NCI-H2227 (cell line): Measurements from ENCODE around the gene IL1R2.
"Not testable (repeated sequence)": the region's sequence is repeated elsewhere in the genome, so short reads cannot be mapped to it uniquely, and the experiment has no call there.

Experiments
- DNase-seq: peaks from one replicate; lab custom pipeline; 2025; ENCODE audit not compliant: unreplicated experiment; lab: John Stamatoyannopoulos, UW

Gene IL1R2

DNA sequence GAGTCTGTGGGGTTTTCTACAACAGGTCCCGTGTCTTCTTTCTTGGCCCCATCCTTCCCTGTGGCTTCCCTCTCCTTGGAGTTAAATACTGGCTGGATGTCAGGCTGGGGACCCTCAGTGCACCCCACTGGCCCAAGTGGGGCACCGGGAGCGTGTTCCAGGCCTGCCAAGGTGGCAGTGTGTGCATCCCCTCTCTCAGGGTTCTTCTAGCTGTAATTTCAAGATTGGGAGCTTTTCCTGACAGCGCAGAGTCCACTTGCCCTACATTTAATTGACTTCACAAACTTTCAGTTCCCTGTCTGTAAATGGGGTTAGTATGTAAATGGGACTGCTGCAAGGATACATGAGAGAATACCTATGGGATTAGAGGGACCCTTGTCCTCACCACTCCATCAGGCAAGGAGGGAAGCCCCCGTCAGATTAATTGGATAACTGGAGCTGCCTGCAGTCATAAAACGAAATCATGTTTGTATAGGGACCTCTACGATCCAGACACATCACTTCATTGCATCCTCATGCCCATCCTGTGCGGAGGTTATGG is 66.6 kb downstream of the IL1R2 start:
- DNase-seq: no peak

DNA sequence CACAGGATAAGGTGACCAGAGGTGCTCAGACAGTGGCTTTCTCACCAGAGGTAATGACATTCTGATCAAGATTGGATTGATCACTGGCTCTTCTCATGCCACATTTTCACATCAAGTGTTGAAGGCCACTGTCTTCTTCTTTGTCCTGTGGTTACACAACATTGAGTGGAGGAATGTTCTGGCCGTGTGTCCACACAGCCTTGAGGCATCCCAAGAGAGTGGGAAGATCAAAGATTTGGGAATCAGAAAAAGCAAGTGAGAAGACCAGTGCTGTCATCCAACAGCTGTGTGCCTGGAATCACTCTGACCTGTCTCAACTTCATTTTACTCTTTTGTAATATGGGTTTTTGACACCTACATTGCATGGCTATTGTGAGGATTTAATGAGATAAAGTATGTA is 67.4 kb downstream of the IL1R2 start:
- DNase-seq: no peak

DNA sequence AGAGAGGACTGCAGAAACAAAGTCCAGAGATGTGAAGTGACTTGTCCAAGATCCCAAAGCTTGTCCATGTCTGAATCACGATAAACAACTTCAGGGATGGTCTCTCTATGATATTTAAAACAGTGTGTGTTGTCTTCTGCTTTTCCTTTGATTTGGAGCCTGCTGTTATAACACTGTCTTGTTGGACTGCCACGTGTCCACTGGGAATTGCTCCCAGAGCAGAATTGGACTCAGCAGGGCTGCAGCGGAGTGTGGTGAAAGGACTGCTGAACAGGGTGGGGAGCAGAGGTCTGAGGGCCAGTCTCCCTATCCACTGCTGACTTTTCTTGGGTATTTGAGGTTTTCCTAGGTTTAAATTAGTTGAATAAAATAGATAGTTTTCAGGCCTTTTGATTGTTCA is 68.3 kb downstream of the IL1R2 start:
- no peak for DNase-seq

DNA sequence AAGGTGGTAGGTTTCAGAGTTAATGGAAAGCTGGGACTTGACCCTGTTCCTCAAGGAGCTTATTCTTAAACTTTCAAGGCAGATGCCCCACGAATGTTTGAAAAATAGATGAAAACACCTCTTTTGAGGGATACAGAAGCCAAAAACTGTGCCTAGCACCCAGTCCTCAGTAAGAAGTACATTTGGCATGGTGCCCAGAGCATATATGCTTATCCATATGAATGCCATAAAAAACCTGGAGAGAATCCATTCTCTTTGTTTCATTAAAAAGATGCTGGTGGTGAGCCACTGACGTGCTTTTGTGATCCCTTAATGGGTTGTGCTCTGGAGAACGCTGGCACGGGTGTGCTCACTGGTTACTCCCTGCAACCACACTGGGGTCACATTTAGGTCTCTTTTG is 69.0 kb downstream of the IL1R2 start:
- DNase-seq: no peak

DNA sequence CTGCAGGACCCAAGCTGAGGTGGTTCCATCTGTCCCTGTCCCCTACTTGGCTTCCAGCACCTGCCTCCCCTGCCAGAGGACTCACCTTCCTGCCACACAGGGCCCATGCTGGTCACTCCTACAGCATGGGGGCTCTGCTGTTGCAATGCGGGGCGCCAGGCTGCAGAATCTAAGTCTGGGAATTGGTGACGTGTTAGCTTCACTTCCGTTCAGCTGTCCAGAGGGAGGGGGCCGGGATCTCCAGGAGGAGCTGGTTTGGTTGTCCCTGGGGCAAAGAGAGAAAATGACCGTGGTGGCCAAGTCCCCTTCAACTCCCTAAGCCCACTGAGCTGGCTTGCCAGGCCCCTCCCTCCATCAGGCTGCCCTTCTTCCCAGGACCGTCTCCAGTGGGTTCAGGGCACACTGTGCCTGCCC is 69.5 kb downstream of the IL1R2 start:
- no peak for DNase-seq

DNA sequence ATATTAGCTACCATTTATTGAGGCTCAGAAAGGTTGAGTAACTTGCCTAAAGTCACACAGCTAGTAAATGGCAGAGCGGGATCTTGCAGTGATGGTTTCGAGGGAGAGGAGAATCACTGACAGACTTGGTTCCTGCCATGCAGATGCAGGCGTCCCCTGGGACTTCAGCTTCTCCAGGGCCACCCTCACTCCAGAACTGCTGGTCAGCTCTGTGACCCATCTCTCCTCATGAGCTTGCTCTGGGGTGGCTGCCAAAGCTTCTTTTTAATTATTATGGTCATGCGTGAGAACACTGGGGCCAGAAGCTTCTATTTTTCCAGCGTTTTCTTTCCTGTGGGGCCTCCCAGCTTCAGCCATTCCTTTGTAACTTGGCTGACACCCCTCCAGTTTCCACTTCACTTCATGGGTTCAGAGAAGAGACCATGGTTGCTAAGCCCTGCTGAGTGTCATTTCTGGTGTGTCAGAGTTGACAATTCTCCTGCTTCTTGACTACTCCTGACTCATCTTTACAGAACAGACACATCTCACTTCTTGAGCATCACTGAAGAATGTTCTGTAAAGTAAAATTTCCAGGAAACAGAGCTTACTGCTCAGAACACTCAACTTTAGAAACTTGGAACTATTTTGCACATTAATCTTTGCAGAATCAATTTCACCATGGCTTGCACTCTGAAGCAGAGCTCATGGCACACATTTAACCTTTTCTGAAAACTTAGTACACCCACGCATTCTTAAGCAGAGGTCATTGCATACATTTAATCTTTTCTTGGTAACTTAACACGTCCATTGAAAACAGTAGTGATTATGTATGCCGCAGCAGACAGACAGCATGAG is 70.4 kb downstream of the IL1R2 start:
- no peak for DNase-seq

DNA sequence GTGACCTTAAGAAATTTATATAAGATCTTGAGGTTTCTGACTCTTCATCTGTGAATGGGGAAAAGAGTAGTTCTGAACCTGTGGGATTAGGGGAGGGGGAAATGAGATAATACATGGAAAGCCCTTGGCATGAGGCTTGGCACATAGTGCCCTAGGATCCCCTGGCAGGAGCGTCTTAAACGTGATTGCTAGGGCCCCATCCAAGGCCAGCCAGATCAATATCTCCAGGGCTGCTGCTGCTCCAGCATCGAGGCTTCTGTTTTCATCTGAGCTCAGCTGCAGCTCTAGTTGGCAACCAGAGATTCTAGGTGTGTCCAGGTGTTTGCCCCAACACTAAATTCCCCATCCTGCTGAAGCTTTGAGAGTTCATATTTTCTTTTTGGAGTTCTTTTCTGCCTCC is 71.0 kb downstream of the IL1R2 start:
- no peak for DNase-seq

DNA sequence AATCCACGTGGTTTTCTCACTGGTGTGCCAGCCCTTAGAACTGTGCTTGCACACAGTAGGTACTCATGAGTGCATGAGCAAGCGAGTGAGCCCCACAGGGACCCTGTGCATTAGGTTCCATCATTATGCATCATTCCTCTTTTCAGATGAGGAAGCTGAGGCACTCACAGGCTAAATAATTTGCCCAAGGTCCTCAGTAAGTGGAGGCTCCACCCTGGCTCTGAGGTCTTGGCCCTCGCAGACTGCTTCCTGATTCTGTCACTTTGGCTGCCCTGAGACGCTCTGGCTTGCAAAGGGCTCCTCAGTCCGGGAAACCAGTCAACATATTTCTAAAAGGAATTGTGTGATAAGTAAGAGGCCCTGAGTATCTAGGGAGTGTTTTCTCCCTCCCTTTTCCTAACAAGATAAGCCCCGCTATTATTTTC is 71.7 kb downstream of the IL1R2 start:
- no peak for DNase-seq

DNA sequence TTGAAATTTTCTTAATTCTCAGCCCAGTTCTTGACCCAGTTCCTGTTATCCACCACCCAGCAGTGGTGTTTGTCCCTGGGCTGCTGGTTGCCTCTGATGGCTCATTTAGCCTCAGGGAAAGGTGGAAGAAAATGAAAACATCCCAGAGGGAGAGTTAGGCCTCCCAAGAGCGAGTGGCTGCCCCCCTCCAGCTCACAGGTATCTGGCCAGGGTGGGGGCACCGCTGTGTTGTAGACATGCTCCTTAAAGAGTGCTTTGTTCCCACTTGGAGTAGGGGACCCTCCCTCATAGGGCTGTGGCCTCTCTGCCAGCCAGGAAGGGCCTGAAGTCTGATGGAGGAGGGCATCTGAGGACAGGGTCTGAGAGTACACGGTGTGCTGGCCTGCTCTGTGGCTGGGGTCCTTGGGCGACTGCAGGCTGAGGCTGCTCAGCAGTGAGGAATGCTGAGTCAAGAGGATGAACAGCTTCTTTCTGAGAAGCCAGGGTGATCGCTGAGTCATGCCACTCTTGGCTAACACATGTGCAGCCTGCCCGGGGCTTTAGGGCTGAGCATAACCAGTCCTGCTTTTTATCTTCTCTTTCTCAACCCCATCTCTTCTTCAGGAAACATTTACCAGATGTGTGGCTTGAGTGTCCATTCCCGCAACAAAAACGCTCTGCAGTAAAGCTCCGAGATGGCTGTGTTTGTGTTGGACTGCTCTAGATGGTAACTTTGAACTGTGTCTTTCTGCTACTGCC is 72.3 kb downstream of the IL1R2 start:
- no peak for DNase-seq

DNA sequence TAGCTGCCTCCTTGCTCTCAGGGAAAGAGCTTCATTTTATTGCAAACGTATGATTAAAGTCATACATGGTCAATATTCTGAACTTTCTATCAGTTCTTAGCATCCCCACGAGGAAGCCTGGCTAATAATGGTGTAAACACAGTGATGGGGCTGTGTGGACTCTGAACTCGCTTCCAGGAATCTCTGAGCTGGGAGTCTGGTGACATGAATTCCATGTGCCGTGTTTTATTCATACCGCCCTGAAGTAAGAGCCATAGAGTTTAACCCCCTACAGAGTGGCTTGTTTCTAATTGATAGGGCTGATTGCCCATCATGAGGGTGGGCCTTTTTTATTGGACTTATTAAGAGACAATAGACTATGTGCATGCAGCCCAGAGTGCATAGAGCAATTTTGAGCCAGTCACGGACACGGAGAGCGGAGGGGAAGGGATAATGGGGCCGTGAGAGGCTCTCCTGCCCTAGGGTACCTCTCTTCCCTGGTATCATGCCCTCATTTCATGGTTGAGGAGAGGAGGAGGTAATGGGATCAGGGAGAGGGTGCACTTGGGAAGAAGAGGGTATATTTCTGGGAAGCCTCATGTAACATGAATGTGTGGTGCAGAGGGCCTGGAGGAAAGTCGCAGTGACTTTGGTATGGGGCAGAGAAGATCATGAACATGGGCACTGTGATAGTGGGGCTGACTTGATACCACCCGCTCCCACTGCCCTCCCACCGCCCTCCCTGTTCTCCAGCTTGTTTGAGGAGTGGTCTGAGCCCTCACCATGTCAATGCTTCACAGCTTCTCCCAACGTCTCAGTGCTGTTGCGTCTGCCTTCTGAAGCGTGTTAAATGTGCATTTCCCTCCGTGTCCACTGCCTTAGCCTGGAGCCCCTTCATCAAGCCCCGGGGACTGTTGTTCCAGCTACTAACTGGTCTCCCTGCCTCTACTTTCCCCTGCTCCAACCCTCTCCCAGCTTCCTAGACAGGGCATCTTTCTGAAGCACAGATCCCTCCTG is 73.2 kb downstream of the IL1R2 start:
- no peak for DNase-seq

DNA sequence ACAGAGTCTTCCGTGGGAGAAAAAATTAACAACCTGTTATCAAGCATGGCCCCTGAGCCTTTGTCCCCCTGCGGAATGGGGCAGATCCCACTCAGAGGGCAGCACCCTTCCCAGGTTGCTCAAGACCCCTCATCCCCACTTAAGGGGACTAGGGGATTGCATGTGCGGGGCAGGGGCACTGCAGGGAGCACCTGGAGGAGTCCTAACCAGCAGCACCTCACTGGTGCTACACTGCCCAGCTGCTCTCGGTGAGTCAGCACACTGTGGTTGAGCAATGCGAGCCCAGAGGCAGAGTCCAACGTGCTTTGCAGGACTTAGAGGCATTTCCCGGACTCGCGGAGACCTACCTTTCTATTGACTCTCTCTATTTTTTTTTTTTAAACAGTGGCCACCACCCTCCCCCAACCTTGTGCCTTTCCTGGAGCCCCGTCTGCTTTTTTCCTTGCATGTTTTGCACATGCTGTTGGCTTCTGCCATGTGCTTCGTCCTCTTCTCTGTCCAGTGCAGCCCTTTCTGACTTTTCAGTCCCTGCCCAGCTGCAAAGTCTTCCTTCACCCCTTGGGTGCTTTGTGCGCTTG is 74.0 kb downstream of the IL1R2 start:
- no peak for DNase-seq

DNA sequence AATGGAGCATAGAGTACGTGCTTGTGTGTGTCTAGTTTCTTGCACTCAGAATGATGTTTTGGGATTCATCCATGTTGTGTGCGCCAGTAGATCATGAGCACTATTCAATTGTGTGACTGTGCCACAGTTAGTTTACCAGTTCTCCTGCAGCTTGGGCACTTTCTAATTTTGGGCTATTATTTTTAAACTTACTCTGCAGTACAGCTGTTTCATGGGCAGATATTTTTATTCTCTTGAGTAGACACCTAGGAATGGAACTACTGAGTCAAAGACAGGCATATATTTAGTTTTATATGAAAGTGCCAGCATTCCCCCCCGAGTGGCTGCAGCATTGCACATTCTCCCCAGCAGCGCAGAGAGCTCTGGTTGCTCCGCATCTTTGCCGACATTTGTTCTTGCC is 74.8 kb downstream of the IL1R2 start:
- DNase-seq: no peak

DNA sequence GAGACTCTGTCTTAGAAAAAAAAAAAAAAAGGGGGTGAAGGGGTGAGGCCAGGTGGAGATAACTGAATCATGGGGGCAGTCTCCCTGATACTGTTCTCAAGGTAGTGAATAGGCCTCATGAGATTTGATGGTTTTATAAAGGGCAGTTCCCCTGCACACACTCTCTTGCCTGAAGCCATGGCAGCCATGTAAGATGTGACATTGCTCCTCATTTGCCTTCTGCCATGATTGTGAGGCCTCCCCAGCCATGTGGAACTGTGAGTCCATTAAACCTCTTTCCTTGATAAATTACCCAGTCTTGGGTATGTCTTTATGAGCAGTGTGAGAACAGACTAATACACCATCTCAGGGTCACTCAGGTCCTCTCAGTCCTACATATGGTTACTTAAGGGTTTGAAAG is 76.4 kb downstream of the IL1R2 start:
- DNase-seq: not testable (repeated sequence)

DNA sequence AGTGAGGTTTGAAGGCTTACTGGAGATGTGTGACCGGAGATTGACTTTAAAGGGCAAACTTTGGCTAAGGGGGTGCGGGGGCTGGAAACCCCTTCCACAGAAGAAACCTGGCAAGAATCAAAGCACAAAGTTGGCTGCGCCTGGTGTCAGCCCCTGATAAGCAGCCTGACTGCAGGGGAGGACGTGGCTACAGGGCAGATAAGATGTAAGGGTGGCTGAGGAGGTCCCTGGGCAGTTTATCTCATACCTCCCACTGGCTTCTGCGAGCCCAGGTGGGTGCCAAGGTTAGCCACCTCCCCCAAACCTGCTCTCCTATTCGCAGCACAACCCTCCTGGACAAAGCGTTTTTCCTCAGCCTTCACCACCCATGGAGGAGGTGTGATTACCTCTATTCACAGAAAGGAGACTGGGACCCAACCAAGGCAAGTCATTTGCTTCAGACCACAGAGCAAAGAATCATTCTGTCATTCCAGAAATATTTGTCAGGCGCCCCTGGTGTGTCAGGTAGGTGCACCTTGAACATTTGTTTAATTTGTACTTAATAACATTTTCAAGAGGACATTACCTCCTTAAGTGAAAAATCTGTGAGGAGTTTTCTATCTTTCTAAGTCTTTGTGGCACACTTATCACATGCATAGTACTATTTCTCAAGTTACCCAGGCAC is 77.7 kb downstream of the IL1R2 start:
- DNase-seq: no peak

DNA sequence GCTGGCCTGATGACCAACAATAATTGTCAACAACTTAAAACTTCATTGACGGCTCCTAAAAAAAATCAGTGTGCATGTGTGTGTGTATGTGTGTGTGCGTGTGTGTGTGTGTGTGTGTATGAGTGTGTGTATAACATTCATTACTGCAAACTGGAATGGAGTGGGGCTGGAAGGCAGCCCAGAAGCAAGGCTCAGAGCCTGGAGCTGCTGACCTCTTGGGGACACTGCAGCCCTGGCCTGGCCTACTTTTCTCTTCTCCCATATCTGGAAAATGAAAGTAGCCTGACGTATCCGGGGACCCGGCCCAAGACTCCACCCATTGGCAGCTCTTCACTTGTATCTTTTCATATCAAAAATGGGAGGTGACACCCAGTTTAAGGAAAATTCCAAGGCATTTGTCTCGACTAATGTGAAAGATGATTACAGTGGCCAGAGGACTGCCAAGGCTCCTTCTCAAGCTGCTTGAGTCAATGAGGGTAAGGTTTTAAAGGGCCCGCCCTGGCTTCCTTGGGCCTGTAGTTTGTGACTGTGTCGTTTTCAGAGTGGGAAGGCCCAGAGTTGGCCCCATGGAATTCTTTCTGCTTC is 78.4 kb downstream of the IL1R2 start:
- DNase-seq: no peak

DNA sequence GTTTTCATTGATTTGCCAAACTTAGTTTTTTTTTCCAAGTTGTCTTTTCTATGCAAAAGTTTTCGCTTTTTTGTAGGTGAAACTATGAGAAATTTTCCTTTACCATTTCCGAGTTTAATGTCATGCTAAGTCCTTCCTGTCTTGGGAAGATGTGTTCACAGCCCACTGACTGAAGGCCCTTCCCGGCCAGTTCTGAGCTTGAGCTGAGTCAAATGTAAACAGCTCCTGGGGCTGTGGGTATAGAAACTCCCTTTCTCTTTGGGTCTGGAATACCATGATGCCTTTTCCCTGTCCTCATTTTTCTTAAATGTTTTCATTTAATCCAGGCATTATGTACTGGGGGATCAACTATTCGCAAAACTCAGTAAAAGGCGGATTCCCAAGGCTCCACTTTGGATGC is 81.0 kb downstream of the IL1R2 start:
- DNase-seq: no peak

DNA sequence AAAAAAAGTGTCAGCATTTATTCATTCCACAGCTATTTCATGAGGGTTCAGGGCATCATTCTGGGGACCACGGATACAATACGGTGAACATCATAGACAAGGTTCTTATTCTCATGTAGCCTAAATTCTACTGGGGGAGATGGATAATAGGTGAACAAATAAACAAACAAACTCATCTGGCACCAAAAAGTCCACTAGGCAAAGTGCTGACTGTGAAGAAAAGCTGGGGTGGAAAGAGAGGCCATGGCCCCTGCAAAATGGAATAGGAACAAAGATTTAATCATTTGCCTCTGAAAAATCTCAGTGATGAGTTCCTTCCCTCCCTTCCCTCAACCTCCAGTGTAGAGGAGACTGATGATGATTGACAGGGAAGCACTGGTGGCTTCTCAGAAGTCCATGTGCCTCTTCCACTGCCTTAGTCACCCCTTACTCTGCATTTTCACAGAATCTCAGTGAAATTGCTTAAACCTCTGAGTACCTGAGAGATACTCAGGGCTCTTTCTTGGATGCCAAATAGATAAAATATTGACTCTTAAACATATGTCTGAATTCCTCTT is 81.5 kb downstream of the IL1R2 start:
- no peak for DNase-seq

DNA sequence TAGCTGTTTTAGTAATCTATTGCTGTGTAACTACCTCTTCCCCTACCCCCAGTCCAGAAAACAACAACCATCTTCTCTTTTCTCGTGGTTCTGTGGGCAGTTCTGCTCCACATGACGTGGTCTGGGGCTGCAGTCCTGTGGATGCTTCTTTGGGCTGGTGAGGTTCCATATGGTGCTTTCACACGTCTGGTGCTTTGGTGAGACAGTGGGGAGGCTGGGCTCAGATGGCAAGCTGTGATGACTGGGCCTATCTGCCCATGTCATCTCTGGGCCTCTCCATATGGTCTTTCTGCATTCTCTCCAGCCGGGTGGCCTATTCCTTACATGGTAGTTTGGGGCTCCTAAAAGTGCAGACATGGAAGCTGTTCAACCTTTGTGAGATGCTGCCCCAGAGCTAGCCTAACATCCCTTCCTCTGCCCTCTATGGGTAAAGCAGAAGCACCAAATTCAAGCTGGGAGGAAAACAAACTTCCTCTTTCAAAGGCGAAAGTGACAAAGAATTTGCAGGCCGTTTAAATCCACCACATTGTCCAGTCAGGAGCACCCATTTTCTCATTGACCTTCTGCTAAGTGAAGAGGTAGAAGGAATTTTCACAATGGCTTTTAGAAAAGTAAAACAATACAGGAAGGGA is 82.5 kb downstream of the IL1R2 start:
- DNase-seq: no peak

DNA sequence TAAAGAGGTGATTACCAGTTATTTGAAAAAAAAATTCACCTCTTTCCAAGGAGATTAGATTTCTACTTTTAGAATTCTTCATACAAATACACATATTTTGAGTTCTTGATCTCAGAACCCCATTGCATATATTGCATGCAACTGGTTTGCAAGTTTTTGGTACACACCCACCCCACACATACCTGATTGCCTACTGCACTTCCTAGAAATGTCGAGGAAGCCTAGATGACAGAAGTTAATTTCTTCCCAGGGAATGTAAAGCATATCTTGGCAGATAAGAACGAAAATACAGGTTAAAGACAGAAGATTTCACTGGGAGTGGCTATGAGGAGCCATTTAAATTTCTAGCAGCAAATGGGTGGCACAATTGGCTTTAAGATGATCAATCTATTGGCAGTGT is 83.7 kb downstream of the IL1R2 start:
- DNase-seq: no peak
